NCI-H82 (cell line): ENCODE measurements around the gene HMOX1.
A peak's percentile ranks its signal among the peaks of the same experiment; 100 is the strongest.

Experiments
- DNase-seq: peaks from one replicate; lab custom pipeline; 2025; lab: John Stamatoyannopoulos, UW

The HMOX1 gene

GRCh38 chr22:35380537-35381423, at the start of gene HMOX1:
Gene HMOX1, plus strand, starts transcription at chr22:35381096. Its CDS starts 78 bp downstream, at chr22:35381174.
- peak; percentile 62 for DNase-seq

- no peak for DNase-seq
Measured at GRCh38 chr22:35332278-35332677, 48.6 kb upstream of the HMOX1 start.

GRCh38 chr22:35333220-35333619, 47.7 kb upstream of the HMOX1 start:
- DNase-seq: no peak

- no peak for DNase-seq
Measured at GRCh38 chr22:35334004-35334403, 46.9 kb upstream of the HMOX1 start.

- DNase-seq: no peak
Measured at GRCh38 chr22:35335468-35335867, 45.4 kb upstream of the HMOX1 start.

- DNase-seq: no peak
Measured at GRCh38 chr22:35335936-35336781, 44.7 kb upstream of the HMOX1 start.

- peak; percentile 3 for DNase-seq
Measured at GRCh38 chr22:35337932-35338331, 43.0 kb upstream of the HMOX1 start.

GRCh38 chr22:35341090-35341874, 39.6 kb upstream of the HMOX1 start:
- DNase-seq: no peak

GRCh38 chr22:35342390-35342789, 38.5 kb upstream of the HMOX1 start:
- DNase-seq: no peak

GRCh38 chr22:35343664-35344550, 37.0 kb upstream of the HMOX1 start:
- no peak for DNase-seq

- no peak for DNase-seq
Measured at GRCh38 chr22:35344956-35345690, 35.8 kb upstream of the HMOX1 start.

- DNase-seq: no peak
Measured at GRCh38 chr22:35345808-35346505, 34.9 kb upstream of the HMOX1 start.

- no peak for DNase-seq
Measured at GRCh38 chr22:35346596-35347220, 34.2 kb upstream of the HMOX1 start.

- no peak for DNase-seq
Measured at GRCh38 chr22:35347462-35347861, 33.4 kb upstream of the HMOX1 start.

GRCh38 chr22:35348026-35348590, 32.8 kb upstream of the HMOX1 start:
- DNase-seq: no peak

GRCh38 chr22:35348703-35349102, 32.2 kb upstream of the HMOX1 start:
- no peak for DNase-seq

GRCh38 chr22:35349368-35349703, 31.6 kb upstream of the HMOX1 start:
- no peak for DNase-seq

- DNase-seq: peak; percentile 60
Measured at GRCh38 chr22:35349704-35350538, 31.0 kb upstream of the HMOX1 start.
